NCI-H2196 treated with DMSO at 0.1 percent for 48 hours (cell line): Measurements from ENCODE around the gene CHKA.

Experiments
- DNase-seq: peaks from one replicate; lab custom pipeline; 2025; ENCODE audit not compliant: unreplicated experiment; lab: John Stamatoyannopoulos, UW

Gene CHKA

DNA sequence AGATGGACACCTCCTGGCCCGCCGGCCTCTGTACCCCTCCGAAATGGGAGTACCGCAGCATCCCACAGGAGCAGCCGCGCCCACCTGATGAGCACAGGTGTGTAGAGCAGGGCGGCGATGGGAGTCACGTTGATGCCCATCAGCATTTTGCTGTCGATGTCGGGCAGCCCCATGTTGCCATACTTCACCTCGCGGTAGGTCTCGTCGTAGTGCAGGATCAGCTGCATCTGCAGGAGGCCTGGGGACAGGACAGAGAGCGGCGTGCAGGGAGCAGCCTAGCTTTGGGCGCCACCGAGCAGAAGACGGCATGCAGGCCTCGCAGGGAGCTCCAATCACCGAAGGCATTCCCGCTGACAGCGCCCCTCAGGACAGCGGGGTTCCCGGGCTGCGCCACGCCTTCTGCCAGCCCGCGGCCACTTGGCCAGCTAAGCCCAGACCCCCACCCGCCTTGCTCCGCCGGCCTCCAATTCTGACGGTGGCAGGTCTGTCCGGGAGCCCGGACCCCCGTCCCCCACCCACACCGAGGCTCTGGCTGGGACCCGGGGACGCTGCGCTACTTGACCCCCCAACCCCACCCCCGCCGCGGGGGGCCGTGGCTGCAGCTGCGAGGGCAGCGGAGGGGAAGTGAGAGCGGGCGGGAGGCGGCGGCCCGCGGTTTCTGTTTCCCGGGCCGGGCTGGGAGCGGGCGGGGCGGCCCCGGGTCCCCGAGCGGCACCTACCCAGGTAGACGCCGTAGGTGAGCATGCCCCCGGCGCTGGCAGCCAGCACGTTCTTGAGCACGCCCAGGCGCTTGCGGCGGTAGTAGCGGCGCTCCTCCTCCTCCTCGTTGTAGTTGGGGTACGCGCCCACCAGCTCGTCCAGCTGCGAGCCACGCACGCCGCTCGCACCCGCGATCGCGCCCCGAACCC, 118.0 kb downstream of the CHKA start:
- no peak for DNase-seq
